22Rv1 (cell line): ENCODE results near the gene TOM1L1.

Experiments used
- CTCF ChIP-seq: fragments of 450-650 bp; IDR thresholded peaks from 2 replicates; pipeline ENCODE4 v1.5.1; 2017; ENCODE audit warnings: mild to moderate bottlenecking
- ZFX ChIP-seq: fragments of 450-650 bp; IDR thresholded peaks from 2 replicates; pipeline ENCODE4 v1.6.1; 2017; ENCODE audit warnings: antibody characterized with exemption, borderline replicate concordance

- TF ChIP-seq CTCF (no peak), ZFX (no peak)
These were observed 18.8 kb downstream of the TOM1L1 start for GRCh38 chr17:54919425-54919824.
